Adipocyte (in vitro differentiated cells): ENCODE results near the gene ZNF543.
"Not testable (repeated sequence)": the region's sequence is repeated elsewhere in the genome, so short reads cannot be mapped to it uniquely, and the experiment has no call there.

Source experiments
- DNase-seq: peaks from one replicate; pipeline ENCODE4 v3.0.0-alpha.2; 2015; ENCODE audit warnings: low read depth
- H3K27me3 ChIP-seq: replicated peaks from 2 replicates; pipeline ENCODE4 v1.7.0; 2013; ENCODE audit warnings: mild to moderate bottlenecking, low read length, moderate library complexity; ENCODE audit not compliant: control insufficient read depth, insufficient read depth
- H3K36me3 ChIP-seq: 2 replicates; pipeline ENCODE4 v1.7.0; 2013; ENCODE audit warnings: low read length, mild to moderate bottlenecking, moderate library complexity; ENCODE audit not compliant: control insufficient read depth, insufficient read depth, severe bottlenecking
- H3K4me1 ChIP-seq: 2 replicates; pipeline ENCODE4 v1.7.0; 2013; ENCODE audit warnings: mild to moderate bottlenecking, low read length, moderate library complexity; ENCODE audit not compliant: control insufficient read depth, insufficient read depth
- H3K4me3 ChIP-seq: 2 replicates; pipeline ENCODE4 v1.7.0; 2013; ENCODE audit warnings: mild to moderate bottlenecking, low read length, moderate library complexity
- H3K9ac ChIP-seq: 2 replicates; pipeline ENCODE4 v1.7.0; 2013; ENCODE audit warnings: mild to moderate bottlenecking, low read length, moderate library complexity
- H3K9me3 ChIP-seq: 2 replicates; pipeline ENCODE4 v1.7.0; 2013; ENCODE audit warnings: mild to moderate bottlenecking, low read length, moderate library complexity; ENCODE audit not compliant: control insufficient read depth

ZNF543 gene

GRCh38 chr19:57320180-57321084 is at the start of gene ZNF543:
Gene ZNF543, plus strand, starts transcription at chr19:57320472. Its CDS starts 382 bp downstream, at chr19:57320854.
- Histone ChIP-seq H3K36me3 (peaks cover 21% of the 10 kb centered on the region), H3K9me3 (no peaks in the 10 kb centered on the region), H3K4me1 (peaks cover 19% of the 10 kb centered on the region), H3K4me3 (peak within 1 kb of the TSS; percentile 98), H3K9ac (peak within 1 kb of the TSS; percentile 97), H3K27me3 (no peaks in the 10 kb centered on the region)
- DNase-seq = peak; percentile 99

- DNase-seq = no peak
- no peaks in the 10 kb centered on the region for H3K27me3 ChIP-seq
- H3K4me3 ChIP-seq = no peak overlapping the region
- no peaks in the 10 kb centered on the region for H3K4me1 ChIP-seq
- H3K9me3 ChIP-seq = no peaks in the 10 kb centered on the region
- no peak overlapping the region for H3K9ac ChIP-seq
- peaks cover 4% of the 10 kb centered on the region for H3K36me3 ChIP-seq
These were observed 49.0 kb upstream of the ZNF543 start for GRCh38 chr19:57271280-57271679.

DNA sequence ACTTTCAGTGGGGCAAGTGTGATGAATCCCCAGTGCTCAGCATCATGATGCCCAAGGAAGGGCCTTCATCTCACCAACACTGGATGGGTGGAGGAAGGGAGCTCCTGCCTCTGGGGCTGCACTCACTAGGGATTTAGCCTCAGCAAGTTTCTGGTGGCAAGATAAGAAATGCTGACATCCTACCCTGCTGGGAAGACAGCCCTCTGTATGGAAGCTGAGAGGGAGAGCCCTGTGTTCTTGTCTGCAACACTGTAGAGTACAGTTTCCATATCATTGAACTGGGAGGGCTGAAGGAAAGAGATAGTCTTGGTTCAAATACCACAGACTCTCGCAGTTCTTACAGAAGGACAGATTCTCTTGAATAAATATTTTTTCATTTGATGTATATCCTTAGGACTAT is 47.3 kb upstream of the ZNF543 start:
- no peak overlapping the region for H3K4me3 ChIP-seq
- DNase-seq = no peak
- no peaks in the 10 kb centered on the region for H3K4me1 ChIP-seq
- no peaks in the 10 kb centered on the region for H3K27me3 ChIP-seq
- H3K36me3 ChIP-seq = peaks cover 7% of the 10 kb centered on the region
- H3K9me3 ChIP-seq = no peaks in the 10 kb centered on the region
- no peak overlapping the region for H3K9ac ChIP-seq

GRCh38 chr19:57276430-57276829 is 43.8 kb upstream of the ZNF543 start:
- H3K4me3 ChIP-seq = no peak overlapping the region
- DNase-seq = no peak
- H3K9me3 ChIP-seq = no peaks in the 10 kb centered on the region
- H3K9ac ChIP-seq = no peak overlapping the region
- peaks cover 3% of the 10 kb centered on the region for H3K36me3 ChIP-seq
- peaks cover 5% of the 10 kb centered on the region for H3K4me1 ChIP-seq
- H3K27me3 ChIP-seq = no peaks in the 10 kb centered on the region

DNA sequence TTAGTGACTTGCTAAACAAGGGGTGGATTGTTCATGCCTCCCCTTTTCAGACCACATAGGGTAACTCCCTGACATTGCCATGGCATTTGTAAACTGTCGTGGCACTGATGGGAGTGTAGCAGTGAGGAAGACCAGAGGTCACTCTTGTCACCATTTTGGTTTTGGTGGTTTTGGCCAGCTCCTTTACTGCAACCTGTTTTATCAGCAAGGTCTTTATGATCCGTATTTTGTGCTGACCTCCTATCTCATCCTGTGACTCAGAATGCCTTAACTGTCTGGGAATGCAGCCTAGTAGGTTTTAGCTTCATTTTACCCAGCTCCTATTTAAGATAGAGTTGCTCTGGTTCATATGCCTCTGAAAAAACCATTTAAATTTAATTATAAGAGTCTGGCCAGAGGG is 41.8 kb upstream of the ZNF543 start:
- not testable (repeated sequence) for H3K9ac ChIP-seq, H3K27me3 ChIP-seq, H3K36me3 ChIP-seq, H3K9me3 ChIP-seq, H3K4me3 ChIP-seq
- DNase-seq = peak; percentile 14
- H3K4me1 ChIP-seq = peaks cover 19% of the 10 kb centered on the region

GRCh38 chr19:57279418-57280164 is 40.7 kb upstream of the ZNF543 start:
- Histone ChIP-seq H3K27me3 (no peaks in the 10 kb centered on the region), H3K9ac (peak overlapping the region; percentile 98), H3K9me3 (no peaks in the 10 kb centered on the region), H3K36me3 (peaks cover 16% of the 10 kb centered on the region), H3K4me3 (peak overlapping the region; percentile 93), H3K4me1 (peaks cover 24% of the 10 kb centered on the region)
- DNase-seq = peak; percentile 98

- Histone ChIP-seq H3K36me3 (peaks cover 24% of the 10 kb centered on the region), H3K4me3 (peak within 1 kb of the TSS; percentile 93), H3K4me1 (peaks cover 24% of the 10 kb centered on the region), H3K9ac (peak within 1 kb of the TSS; percentile 98), H3K27me3 (no peaks in the 10 kb centered on the region), H3K9me3 (no peaks in the 10 kb centered on the region)
- peak; percentile 99 for DNase-seq
These were observed 39.9 kb upstream of the ZNF543 start, which contains the start of gene ZNF460 for GRCh38 chr19:57280165-57280961. Gene ZNF460, plus strand, starts transcription at chr19:57280485. Its CDS starts 322 bp downstream, at chr19:57280807.

DNA sequence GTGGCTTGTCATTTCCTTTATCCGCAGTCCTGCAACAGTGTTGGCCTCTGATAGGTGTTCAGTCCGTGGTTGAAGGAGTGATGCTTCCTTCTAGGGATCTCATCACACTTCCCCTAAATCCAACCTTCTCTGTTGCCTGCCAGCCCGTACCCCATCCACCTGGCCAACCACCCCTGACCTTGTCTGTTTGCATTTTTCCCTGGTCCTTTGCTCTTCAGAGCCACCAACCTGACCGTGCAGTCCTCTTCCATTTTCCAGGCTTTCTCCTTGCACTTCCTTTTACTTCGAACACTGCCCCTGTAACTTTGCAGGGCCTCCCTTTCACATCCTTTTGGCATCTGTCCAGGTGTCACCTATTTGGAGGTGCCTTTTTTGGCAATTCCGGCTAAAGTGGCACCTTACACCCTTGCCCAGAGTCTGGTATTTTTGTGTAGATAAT is 39.3 kb upstream of the ZNF543 start:
- peak; percentile 30 for DNase-seq

DNA sequence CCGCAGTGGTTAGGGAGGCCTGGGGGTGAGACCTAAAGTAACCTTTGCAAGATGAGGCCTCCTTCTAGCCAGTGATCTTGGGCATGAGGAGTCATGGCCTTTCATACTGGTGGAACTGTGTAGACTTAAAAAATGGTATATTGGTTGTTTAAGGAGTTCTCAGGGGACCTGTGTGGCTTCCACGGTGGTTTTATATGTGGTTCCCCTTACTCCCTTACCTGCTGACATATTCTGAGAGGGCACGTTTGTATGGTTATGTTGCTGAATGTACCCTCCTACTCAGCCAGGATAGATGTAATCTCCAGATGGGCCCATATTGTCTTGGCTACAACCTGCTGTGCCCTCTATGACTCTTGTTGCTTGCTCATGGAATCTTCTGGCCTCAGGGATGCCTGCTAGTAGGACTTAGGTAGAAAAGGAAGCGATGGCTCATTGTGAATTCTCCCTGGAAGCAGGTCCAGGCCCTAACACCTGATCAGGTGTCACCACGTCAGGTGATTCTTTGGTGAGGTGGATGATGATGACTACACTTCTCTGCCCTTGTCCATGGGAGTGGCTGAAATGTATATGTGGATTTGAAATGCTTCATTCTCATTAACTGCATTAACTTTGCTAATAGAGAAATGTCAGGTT is 38.1 kb upstream of the ZNF543 start:
- Histone ChIP-seq H3K27me3 (no peaks in the 10 kb centered on the region), H3K4me3 (peak overlapping the region; percentile 93)

More for the DNA sequence above, 39.3 kb upstream of the ZNF543 start:
- Histone ChIP-seq H3K4me1 (peaks cover 24% of the 10 kb centered on the region), H3K4me3 (peak overlapping the region; percentile 93), H3K9me3 (no peaks in the 10 kb centered on the region), H3K36me3 (peaks cover 30% of the 10 kb centered on the region), H3K27me3 (no peaks in the 10 kb centered on the region), H3K9ac (peak overlapping the region; percentile 98)

DNA sequence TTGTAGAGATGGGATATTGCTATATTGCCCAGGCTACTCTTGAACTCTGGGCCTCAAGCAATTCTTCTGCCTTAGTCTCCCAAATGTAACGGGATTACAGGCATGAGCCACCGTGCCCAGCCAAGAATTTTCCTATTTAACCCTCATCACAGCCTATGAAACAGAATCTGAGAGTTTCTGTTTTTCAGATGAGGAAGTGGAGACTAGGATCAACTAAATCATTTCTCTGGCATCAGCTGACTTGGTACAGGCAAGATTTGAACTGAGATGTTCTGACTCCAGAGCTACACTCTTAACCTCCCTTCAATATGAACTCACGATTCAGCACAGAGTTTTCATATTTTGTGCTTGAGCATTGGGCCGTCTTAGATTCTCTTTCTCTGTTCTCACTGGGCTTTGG is 31.9 kb upstream of the ZNF543 start:
- H3K36me3 ChIP-seq = peaks cover 98% of the 10 kb centered on the region

More for the DNA sequence above, 38.1 kb upstream of the ZNF543 start:
- Histone ChIP-seq H3K36me3 (peaks cover 38% of the 10 kb centered on the region), H3K9ac (peak overlapping the region; percentile 98), H3K9me3 (no peaks in the 10 kb centered on the region), H3K4me1 (peaks cover 24% of the 10 kb centered on the region)
- DNase-seq = no peak

More for the DNA sequence above, 31.9 kb upstream of the ZNF543 start:
- Histone ChIP-seq H3K4me1 (peaks cover 5% of the 10 kb centered on the region), H3K9ac (no peak overlapping the region), H3K27me3 (no peaks in the 10 kb centered on the region), H3K4me3 (no peak overlapping the region), H3K9me3 (peaks cover 10% of the 10 kb centered on the region)
- DNase-seq = no peak
